Measurements from ENCODE around the gene PADI1. TPM values are rescaled to one million over a fixed set of nuclear protein-coding genes. Genes with fewer than 3 reads are reported as not detected.

PADI1 gene
- total RNA-seq, 1 experiment from 2014 or later, result 0.24 TPM

DNA sequence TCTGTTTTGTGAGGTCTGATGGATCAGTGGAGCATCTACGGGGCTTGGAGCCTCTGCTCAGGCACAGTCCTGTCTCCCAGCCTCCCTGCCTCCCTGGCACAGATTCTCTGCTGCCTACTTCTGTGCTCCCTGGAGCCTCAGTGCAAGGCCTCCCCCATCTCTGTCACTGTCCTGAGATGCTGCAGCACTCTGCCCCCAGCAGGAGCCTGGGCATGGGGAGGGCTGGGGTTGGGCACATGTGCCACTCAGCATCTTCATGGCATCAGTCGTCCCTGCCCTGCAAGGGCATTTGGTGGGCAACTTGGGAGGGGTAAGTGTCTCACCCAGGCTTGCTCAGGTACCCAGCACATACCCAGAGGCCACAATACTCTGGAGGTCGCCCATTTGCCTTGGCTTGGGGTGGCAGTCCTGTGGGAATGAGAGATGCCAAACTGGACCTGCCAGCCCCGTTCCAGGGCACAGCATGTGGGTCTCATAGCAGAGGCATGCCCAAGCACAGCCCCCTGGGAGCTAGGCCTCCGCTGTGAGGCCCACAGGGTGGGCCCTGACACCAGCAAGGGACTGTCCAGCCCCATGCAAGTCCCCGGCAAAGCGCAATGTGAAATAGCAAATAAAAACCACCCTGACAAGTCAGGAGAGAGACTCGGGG, 72.7 kb downstream of the PADI1 start:
- Histone ChIP-seq H2AK5ac (ENCODE audit: insufficient read length, low read length) (no peak overlapping the region), H3K14ac (ENCODE audit: insufficient read depth, low read length) (no peak overlapping the region; the same call in 1 of the 2 replicates), H4K8ac (replicated peaks; ENCODE audit: insufficient read length, low read depth, low read length) (no peak overlapping the region), H2BK12ac (ENCODE audit: insufficient read length, low read depth, low read length) (no peak overlapping the region), H3K4ac (ENCODE audit: low read depth, low read length) (no peak overlapping the region), H3K23me2 (ENCODE audit: insufficient read length, low read depth, low read length, poor library complexity, severe bottlenecking) (no peaks in the 10 kb centered on the region), H4K20me1 (ENCODE audit: control insufficient read depth, insufficient read depth, insufficient read length) (no peaks in the 10 kb centered on the region), H3K4me1 (ENCODE audit: insufficient read depth, low read length) (no peaks in the 10 kb centered on the region), H3K27ac (ENCODE audit: insufficient read length, low read depth, low read length) (no peak overlapping the region), H3K56ac (ENCODE audit: insufficient read length, low read depth, low read length) (no peak overlapping the region), H3K79me1 (ENCODE audit: insufficient read depth, low read depth, low read length, poor library complexity, severe bottlenecking) (no peaks in the 10 kb centered on the region), H4K5ac (ENCODE audit: insufficient read length, low read depth, low read length) (no peak overlapping the region), H2BK15ac (ENCODE audit: low read depth, low read length) (no peak overlapping the region), H3K27me3 (ENCODE audit: insufficient read depth, low read length) (no peaks in the 10 kb centered on the region; the same call in 1 of the 2 replicates), H2BK5ac (ENCODE audit: insufficient read length, low read length) (no peak overlapping the region), H3K23ac (ENCODE audit: insufficient read length, low read depth, low read length) (no peak overlapping the region), H3K4me2 (ENCODE audit: insufficient read depth, insufficient read length, low read length) (no peak overlapping the region), H3T11ph (ENCODE audit: low read length) (no peak overlapping the region), H3K79me2 (ENCODE audit: insufficient read depth, low read length) (no peaks in the 10 kb centered on the region), H2AFZ (ENCODE audit: low read length) (no peak overlapping the region), H4K91ac (ENCODE audit: insufficient read length, low read depth, low read length) (no peak overlapping the region), H3K9ac (ENCODE audit: extremely low read depth, insufficient read length, low read length) (no peak overlapping the region), H2BK20ac (ENCODE audit: low read depth, low read length, poor library complexity, severe bottlenecking) (no peak overlapping the region), H3K9me3 (ENCODE audit: control insufficient read depth, low read depth, low read length) (no peaks in the 10 kb centered on the region), H2BK120ac (ENCODE audit: low read depth, low read length, poor library complexity, severe bottlenecking) (no peak overlapping the region), H3K18ac (ENCODE audit: insufficient read length, low read depth, low read length) (no peak overlapping the region)
- no peak for DNase-seq
- no CpG with 5 or more reads among the region's 8 CpGs for WGBS (ENCODE audit: extremely low coverage, insufficient read length, low lambda C conversion rate)
- no peak overlapping the region for H3K27ac Mint-ChIP-seq
- TF ChIP-seq, protein P1, sequence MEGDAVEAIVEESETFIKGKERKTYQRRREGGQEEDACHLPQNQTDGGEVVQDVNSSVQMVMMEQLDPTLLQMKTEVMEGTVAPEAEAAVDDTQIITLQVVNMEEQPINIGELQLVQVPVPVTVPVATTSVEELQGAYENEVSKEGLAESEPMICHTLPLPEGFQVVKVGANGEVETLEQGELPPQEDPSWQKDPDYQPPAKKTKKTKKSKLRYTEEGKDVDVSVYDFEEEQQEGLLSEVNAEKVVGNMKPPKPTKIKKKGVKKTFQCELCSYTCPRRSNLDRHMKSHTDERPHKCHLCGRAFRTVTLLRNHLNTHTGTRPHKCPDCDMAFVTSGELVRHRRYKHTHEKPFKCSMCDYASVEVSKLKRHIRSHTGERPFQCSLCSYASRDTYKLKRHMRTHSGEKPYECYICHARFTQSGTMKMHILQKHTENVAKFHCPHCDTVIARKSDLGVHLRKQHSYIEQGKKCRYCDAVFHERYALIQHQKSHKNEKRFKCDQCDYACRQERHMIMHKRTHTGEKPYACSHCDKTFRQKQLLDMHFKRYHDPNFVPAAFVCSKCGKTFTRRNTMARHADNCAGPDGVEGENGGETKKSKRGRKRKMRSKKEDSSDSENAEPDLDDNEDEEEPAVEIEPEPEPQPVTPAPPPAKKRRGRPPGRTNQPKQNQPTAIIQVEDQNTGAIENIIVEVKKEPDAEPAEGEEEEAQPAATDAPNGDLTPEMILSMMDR (conservative IDR thresholded peaks at IDR 0.05), result no peak
- H3K36me3 Mint-ChIP-seq (ENCODE audit: insufficient read depth in 1 of 3, low read depth in 3 of 3), result no peaks in the 10 kb centered on the region
- H3K27me3 Mint-ChIP-seq (ENCODE audit: low read depth), result peaks cover 2% of the 10 kb centered on the region; the same call in 1 of the 2 replicates
- H3K9me3 Mint-ChIP-seq, result no peaks in the 10 kb centered on the region
- H3K4me3 Mint-ChIP-seq, result no peak overlapping the region
- H3K4me1 Mint-ChIP-seq, result peaks cover 0 to 3% of the 10 kb centered on the region in 2 experiments; a peak in 1 of 4 replicates

Data from H9 (cell line).